GM23338 (cell line): ENCODE measurements around the gene BIRC7. TPM values are rescaled to one million over a fixed set of nuclear protein-coding genes. Genes with fewer than 3 reads are reported as not detected.
A peak's percentile ranks its signal among the peaks of the same experiment; 100 is the strongest.

Experiments
- ATAC-seq: fragments of 200-7000 bp; cut with Tn5 transposase; 3 replicates; pipeline ENCODE4 v1.9.1; 2020
- DNase-seq: peaks from one replicate; pipeline ENCODE4 v3.0.0-alpha.2; 2015; ENCODE audit warnings: low spot score
- H2AFZ ChIP-seq: fragments of 200-600 bp; sonication (generic); 2 replicates; pipeline ENCODE4 v1.8.0; 2016; ENCODE audit warnings: antibody characterized with exemption, mild to moderate bottlenecking, moderate library complexity
- H3F3A ChIP-seq: fragments of 200-600 bp; sonication (generic); replicated peaks from 2 replicates; pipeline ENCODE4 v1.8.0; 2017; ENCODE audit warnings: antibody characterized with exemption, mixed run types, low read depth
- H3K27ac ChIP-seq: fragments of 200-600 bp; sonication (generic); 2 replicates; pipeline ENCODE4 v1.6.1; 2016; ENCODE audit warnings: low read depth
- H3K27me3 ChIP-seq: fragments of 200-600 bp; sonication (generic); 2 replicates; pipeline ENCODE4 v1.8.0; 2016; ENCODE audit warnings: mild to moderate bottlenecking, mixed run types, moderate library complexity; ENCODE audit not compliant: insufficient read depth
- H3K36me3 ChIP-seq: fragments of 200-600 bp; sonication (generic); 2 replicates; pipeline ENCODE4 v1.8.0; 2016; ENCODE audit warnings: mild to moderate bottlenecking; ENCODE audit not compliant: insufficient read depth
- H3K4me1 ChIP-seq: fragments of 200-600 bp; sonication (generic); 2 replicates; pipeline ENCODE4 v1.8.0; 2016; ENCODE audit warnings: mild to moderate bottlenecking, moderate library complexity; ENCODE audit not compliant: insufficient read depth
- H3K4me2 ChIP-seq: fragments of 200-600 bp; sonication (generic); 2 replicates; pipeline ENCODE4 v1.7.1; 2017; ENCODE audit warnings: mixed run types
- H3K4me3 ChIP-seq: fragments of 200-600 bp; sonication (generic); 2 replicates; pipeline ENCODE4 v1.6.1; 2016; ENCODE audit warnings: mixed run types
- H3K79me2 ChIP-seq: fragments of 200-600 bp; sonication (generic); replicated peaks from 2 replicates; pipeline ENCODE4 v1.8.0; 2017; ENCODE audit warnings: mild to moderate bottlenecking; ENCODE audit not compliant: insufficient read depth
- H3K9me2 ChIP-seq: fragments of 200-600 bp; sonication (generic); 2 replicates; pipeline ENCODE4 v1.8.0; 2017; ENCODE audit not compliant: insufficient read depth
- H4K20me1 ChIP-seq: fragments of 200-600 bp; sonication (generic); replicated peaks from 2 replicates; pipeline ENCODE4 v1.8.0; 2017; ENCODE audit warnings: mild to moderate bottlenecking; ENCODE audit not compliant: insufficient read depth
- H3K27ac Mint-ChIP-seq: 2 replicates; pipeline ENCODE4 v1.8.0; 2020; ENCODE audit warnings: inconsistent platforms, mild to moderate bottlenecking, moderate library complexity, mixed read lengths
- H3K27me3 Mint-ChIP-seq: 3 replicates; pipeline ENCODE4 v1.8.0; 2022; ENCODE audit warnings: low read depth, mild to moderate bottlenecking, moderate library complexity, mixed read lengths, inconsistent platforms; ENCODE audit not compliant: insufficient read depth, poor library complexity
- H3K36me3 Mint-ChIP-seq: 3 replicates; pipeline ENCODE4 v1.8.0; 2021; ENCODE audit warnings: low read depth, mild to moderate bottlenecking, inconsistent platforms, moderate library complexity, mixed read lengths
- H3K4me1 Mint-ChIP-seq: 3 replicates; pipeline ENCODE4 v1.8.0; 2020; ENCODE audit warnings: mild to moderate bottlenecking, inconsistent platforms, mixed read lengths
- H3K4me3 Mint-ChIP-seq: 3 replicates; pipeline ENCODE4 v1.8.0; 2021; ENCODE audit warnings: moderate library complexity, mild to moderate bottlenecking, inconsistent platforms, mixed read lengths
- H3K9me3 Mint-ChIP-seq: 3 replicates; pipeline ENCODE4 v1.8.0; 2020; ENCODE audit warnings: moderate library complexity, mild to moderate bottlenecking, inconsistent platforms, mixed read lengths
- CREB1 ChIP-seq: fragments of 250-450 bp; sonication (Bioruptor Pico); IDR thresholded peaks from 2 replicates; pipeline ENCODE4 v1.5.0; 2020; ENCODE audit warnings: low read depth, mild to moderate bottlenecking, moderate library complexity
- EZH2 ChIP-seq: fragments of 200-600 bp; sonication (generic); IDR thresholded peaks from one replicate; pipeline ENCODE4 v1.8.0; 2017; ENCODE audit warnings: antibody characterized with exemption, mild to moderate bottlenecking, low read depth; ENCODE audit not compliant: unreplicated experiment
- EZH2phosphoT487 ChIP-seq: fragments of 200-600 bp; sonication (generic); IDR thresholded peaks from one replicate; pipeline ENCODE4 v1.8.1; 2018; ENCODE audit warnings: antibody characterized with exemption; ENCODE audit not compliant: unreplicated experiment
- JUNB ChIP-seq: IDR thresholded peaks from one replicate; pipeline ENCODE4 v1.6.1; 2016; ENCODE audit warnings: antibody characterized with exemption; ENCODE audit not compliant: unreplicated experiment
- NANOG ChIP-seq: IDR thresholded peaks from 2 replicates; pipeline ENCODE4 v1.6.1; 2016; ENCODE audit warnings: antibody characterized with exemption, borderline replicate concordance
- POLR2AphosphoS5 ChIP-seq: IDR thresholded peaks from 2 replicates; pipeline ENCODE4 v1.6.1; 2016; ENCODE audit warnings: antibody characterized with exemption, low read depth
- REST ChIP-seq: IDR thresholded peaks from one replicate; pipeline ENCODE4 v1.6.1; 2018; ENCODE audit warnings: antibody characterized with exemption; ENCODE audit not compliant: unreplicated experiment
- STAT1 ChIP-seq: IDR thresholded peaks from one replicate; pipeline ENCODE4 v1.6.1; 2016; ENCODE audit warnings: antibody characterized with exemption; ENCODE audit not compliant: unreplicated experiment
- ZNF114 ChIP-seq: fragments of 250-450 bp; sonication (Bioruptor Pico); IDR thresholded peaks from 2 replicates; pipeline ENCODE4 v1.5.0; 2020; ENCODE audit warnings: mild to moderate bottlenecking, moderate library complexity
- ZNF331 ChIP-seq: fragments of 250-450 bp; sonication (Bioruptor Pico); IDR thresholded peaks from 2 replicates; pipeline ENCODE4 v1.5.0; 2020; ENCODE audit warnings: low read depth, mild to moderate bottlenecking, moderate library complexity
- ZNF462 ChIP-seq: fragments of 250-450 bp; sonication (Bioruptor Pico); IDR thresholded peaks from 2 replicates; pipeline ENCODE4 v1.5.0; 2020; ENCODE audit warnings: mild to moderate bottlenecking, moderate library complexity
- polyA plus RNA-seq: library from polyadenylated mRNA; unstranded; fragments of >200 nt; fragmentation: Nextera tagmentation; extraction: Ambion mirVana; gene quantifications from 2 replicates; pipeline ENCODE4 v1.2.1, GENCODE V29; 2016
- total RNA-seq: library from RNA; depleted of rRNA; stranded (reverse); fragments of >200 nt; shearing (Covaris generic); gene quantifications from 2 replicates; pipeline ENCODE4 v1.2.3, GENCODE V29; 2014
- TF ChIP-seq, protein P1 (sequence below): IDR thresholded peaks from 2 replicates; pipeline ENCODE4 v1.6.1; 2016; ENCODE audit warnings: antibody characterized with exemption
- TF ChIP-seq, protein P2 (sequence below), 2 experiments: fragments of 200-600 bp in 1 of 2; sonication (generic) in 1 of 2; conservative IDR thresholded peaks; 2 replicates each; pipeline versions ENCODE4 v1.5.1 to v1.6.1; 2016 to 2017; ENCODE audit warnings: antibody characterized with exemption in 2 of 2, low read depth in 2 of 2, mild to moderate bottlenecking in 2 of 2, moderate library complexity in 1 of 2

The BIRC7 gene
- total and polyA plus RNA-seq, 2 experiments from 2014 or later = 0.16 to 0.24 TPM

DNA sequence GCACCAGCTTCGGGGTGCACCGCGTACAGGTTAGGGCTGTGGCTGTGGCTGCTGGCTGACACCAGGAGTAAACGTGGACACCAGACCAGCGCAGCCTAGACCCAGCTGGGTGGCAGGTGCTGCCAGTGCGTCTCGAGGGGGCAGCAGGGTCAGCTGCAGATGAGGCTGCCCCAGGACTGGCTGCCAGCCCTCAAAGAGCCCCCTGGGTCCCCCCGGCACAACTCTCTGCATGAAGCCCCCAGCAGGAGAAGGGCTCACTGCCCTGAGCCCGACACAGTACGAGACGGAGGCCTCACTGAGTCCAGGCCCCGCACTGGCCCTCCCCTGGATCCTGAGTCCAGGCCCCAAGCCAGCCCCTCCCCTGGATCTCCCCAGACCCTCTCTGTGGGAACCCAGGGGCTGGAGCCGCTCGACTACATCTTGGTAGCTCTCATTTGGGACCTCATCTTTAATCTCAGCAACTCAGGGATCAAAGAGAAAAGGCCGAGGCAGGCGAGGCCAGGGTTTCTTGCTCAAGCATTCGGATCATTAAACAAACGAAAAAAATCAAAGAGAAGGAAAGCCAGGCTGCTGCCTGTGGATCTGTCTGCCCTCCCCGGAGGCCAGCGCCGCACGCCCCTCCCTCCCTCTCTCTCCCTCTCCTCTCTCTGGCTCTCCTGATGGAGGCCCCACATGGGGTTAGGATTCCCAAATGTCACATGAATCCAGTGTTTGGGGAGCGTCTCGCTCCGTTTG lies 25.5 kb downstream of the BIRC7 start:
- peak overlapping the region; percentile 32; the same call in 1 of the 2 replicates for H2AFZ ChIP-seq
- no peak overlapping the region for H3K4me2 ChIP-seq
- H3K36me3 ChIP-seq = no peaks in the 10 kb centered on the region
- H3K4me3 ChIP-seq = no peak overlapping the region
- Mint-ChIP-seq H3K9me3 (no peaks in the 10 kb centered on the region), H3K36me3 (no peaks in the 10 kb centered on the region; the same call in 2 of the 3 replicates), H3K27me3 (peaks cover 36% of the 10 kb centered on the region), H3K4me3 (no peak overlapping the region), H3K4me1 (peaks cover 13% of the 10 kb centered on the region), H3K27ac (no peak overlapping the region)
- 0 out of 2 replicates have a peak, but pooled peaks cover under 1% of the 10 kb centered on the region for H3K27me3 ChIP-seq
- H3K9me2 ChIP-seq = no peaks in the 10 kb centered on the region
- peak; percentile 29 for ATAC-seq
- H3K79me2 ChIP-seq = no peaks in the 10 kb centered on the region
- H4K20me1 ChIP-seq = no peaks in the 10 kb centered on the region
- DNase-seq = no peak
- H3F3A ChIP-seq = no peaks in the 10 kb centered on the region
- TF ChIP-seq POLR2AphosphoS5 = no peak
- TF ChIP-seq EZH2phosphoT487 = no peak
- TF ChIP-seq, protein P1, sequence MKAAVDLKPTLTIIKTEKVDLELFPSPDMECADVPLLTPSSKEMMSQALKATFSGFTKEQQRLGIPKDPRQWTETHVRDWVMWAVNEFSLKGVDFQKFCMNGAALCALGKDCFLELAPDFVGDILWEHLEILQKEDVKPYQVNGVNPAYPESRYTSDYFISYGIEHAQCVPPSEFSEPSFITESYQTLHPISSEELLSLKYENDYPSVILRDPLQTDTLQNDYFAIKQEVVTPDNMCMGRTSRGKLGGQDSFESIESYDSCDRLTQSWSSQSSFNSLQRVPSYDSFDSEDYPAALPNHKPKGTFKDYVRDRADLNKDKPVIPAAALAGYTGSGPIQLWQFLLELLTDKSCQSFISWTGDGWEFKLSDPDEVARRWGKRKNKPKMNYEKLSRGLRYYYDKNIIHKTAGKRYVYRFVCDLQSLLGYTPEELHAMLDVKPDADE = no peak
- TF ChIP-seq ZNF114 (CRISPR knock-in tag) = no peak
- no peak for TF ChIP-seq EZH2
- no peak for TF ChIP-seq ZNF331 (CRISPR knock-in tag)
- no peak for TF ChIP-seq JUNB
- TF ChIP-seq ZNF462 (CRISPR knock-in tag) = no peak
- TF ChIP-seq STAT1 = no peak
- no peak for TF ChIP-seq CREB1 (CRISPR knock-in tag)
- no peak for TF ChIP-seq NANOG
- TF ChIP-seq, protein P2, sequence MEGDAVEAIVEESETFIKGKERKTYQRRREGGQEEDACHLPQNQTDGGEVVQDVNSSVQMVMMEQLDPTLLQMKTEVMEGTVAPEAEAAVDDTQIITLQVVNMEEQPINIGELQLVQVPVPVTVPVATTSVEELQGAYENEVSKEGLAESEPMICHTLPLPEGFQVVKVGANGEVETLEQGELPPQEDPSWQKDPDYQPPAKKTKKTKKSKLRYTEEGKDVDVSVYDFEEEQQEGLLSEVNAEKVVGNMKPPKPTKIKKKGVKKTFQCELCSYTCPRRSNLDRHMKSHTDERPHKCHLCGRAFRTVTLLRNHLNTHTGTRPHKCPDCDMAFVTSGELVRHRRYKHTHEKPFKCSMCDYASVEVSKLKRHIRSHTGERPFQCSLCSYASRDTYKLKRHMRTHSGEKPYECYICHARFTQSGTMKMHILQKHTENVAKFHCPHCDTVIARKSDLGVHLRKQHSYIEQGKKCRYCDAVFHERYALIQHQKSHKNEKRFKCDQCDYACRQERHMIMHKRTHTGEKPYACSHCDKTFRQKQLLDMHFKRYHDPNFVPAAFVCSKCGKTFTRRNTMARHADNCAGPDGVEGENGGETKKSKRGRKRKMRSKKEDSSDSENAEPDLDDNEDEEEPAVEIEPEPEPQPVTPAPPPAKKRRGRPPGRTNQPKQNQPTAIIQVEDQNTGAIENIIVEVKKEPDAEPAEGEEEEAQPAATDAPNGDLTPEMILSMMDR (conservative IDR thresholded peaks at IDR 0.05; ENCODE audit: low read depth in 2 of 2) = no peak
- TF ChIP-seq REST = no peak
- no peaks in the 10 kb centered on the region; the same call in 1 of the 2 replicates for H3K4me1 ChIP-seq
- no peak overlapping the region for H3K27ac ChIP-seq
